GM23248 (cell line): ENCODE results near the gene ATR.

ENCODE experiments used
- EZH2 ChIP-seq: fragments of 200-600 bp; sonication (generic); IDR thresholded peaks from 2 replicates; pipeline ENCODE4 v1.6.1; 2018; ENCODE audit warnings: antibody characterized with exemption, mild to moderate bottlenecking; ENCODE audit not compliant: insufficient read depth, poor library complexity, severe bottlenecking
- EZH2phosphoT487 ChIP-seq: fragments of 200-600 bp; sonication (generic); IDR thresholded peaks from 2 replicates; pipeline ENCODE4 v1.6.1; 2018; ENCODE audit warnings: antibody characterized with exemption, moderate library complexity, mild to moderate bottlenecking, low read depth; ENCODE audit not compliant: insufficient read depth

DNA sequence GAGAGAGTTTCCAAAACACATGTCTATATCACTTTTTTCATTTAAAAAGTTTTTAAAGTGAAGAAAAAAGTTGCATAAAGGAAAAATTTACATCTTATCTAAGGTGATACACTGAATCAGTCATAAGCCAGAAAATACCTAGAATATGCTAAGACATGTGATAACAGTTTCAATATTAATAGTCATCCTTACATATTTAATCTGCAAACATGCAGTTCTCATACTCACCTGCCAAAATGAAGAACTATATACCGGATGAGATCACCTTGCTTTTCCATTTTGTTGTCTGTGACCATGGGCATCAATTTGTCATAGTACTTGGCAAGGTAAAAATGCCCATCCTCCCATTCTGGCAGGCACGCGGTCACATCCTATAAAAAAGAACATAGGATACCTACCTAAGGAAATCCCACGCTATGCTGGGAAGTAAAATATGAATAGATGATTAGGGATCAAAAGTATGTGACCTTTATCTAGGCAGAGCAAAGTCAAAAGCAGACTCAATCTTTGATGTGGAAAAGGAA lies 93.6 kb downstream of the ATR start:
- TF ChIP-seq EZH2 (no peak), EZH2phosphoT487 (no peak)
